H1 (cell line): ENCODE results near the gene CPSF4L. TPM values are rescaled to one million over a fixed set of nuclear protein-coding genes. Genes with fewer than 3 reads are reported as not detected.

ENCODE experiments used
- CTCF ChIA-PET: fragments of 300-600 bp; sonication (Branson Sonifier 250); formaldehyde crosslinking; loops from one replicate; lab custom pipeline; 2021; ENCODE audit not compliant: partially characterized antibody; lab: Charles Lee
- POLR2A ChIA-PET: fragments of 300-600 bp; sonication (Branson Sonifier 250); formaldehyde crosslinking; loops from one replicate; lab custom pipeline; 2021; ENCODE audit warnings: inconsistent platforms; ENCODE audit not compliant: partially characterized antibody; lab: Charles Lee
- DNase-seq, 2 experiments: peaks; one replicate each; pipeline versions ENCODE4 v3.0.0 to v3.0.0-alpha.2; 2010 to 2022; ENCODE audit warnings: low spot score in 2 of 2, low read depth in 1 of 2, mixed read lengths in 1 of 2
- FAIRE-seq: peaks from 2 replicates; lab custom pipeline; 2011; peaks lifted over from hg19 to GRCh38; lab: Jason Lieb, UNC
- H2AFZ ChIP-seq: 2 replicates; pipeline ENCODE4 v1.8.1; 2012; ENCODE audit warnings: low read length, inconsistent platforms
- H2AK5ac ChIP-seq: 2 replicates; pipeline ENCODE4 v1.6.1; 2013; ENCODE audit warnings: low read depth, low read length
- H2BK120ac ChIP-seq: replicated peaks from 2 replicates; pipeline ENCODE3; 2013; ENCODE audit warnings: low read depth, low read length, inconsistent platforms
- H2BK12ac ChIP-seq: 2 replicates; pipeline ENCODE4 v1.6.1; 2013; ENCODE audit warnings: low read depth, low read length
- H2BK15ac ChIP-seq: 2 replicates; pipeline ENCODE4 v1.6.1; 2013; ENCODE audit warnings: low read length
- H2BK20ac ChIP-seq: 2 replicates; pipeline ENCODE4 v1.6.1; 2013; ENCODE audit warnings: low read length
- H2BK5ac ChIP-seq: 2 replicates; pipeline ENCODE4 v1.6.1; 2013; ENCODE audit warnings: low read depth, low read length
- H3K14ac ChIP-seq: 2 replicates; pipeline ENCODE4 v1.6.1; 2013; ENCODE audit warnings: inconsistent platforms; ENCODE audit not compliant: insufficient read length
- H3K18ac ChIP-seq: 2 replicates; pipeline ENCODE4 v1.6.1; 2013; ENCODE audit warnings: low read length; ENCODE audit errors: extremely low read depth
- H3K23ac ChIP-seq: 2 replicates; pipeline ENCODE4 v1.6.1; 2013; ENCODE audit warnings: inconsistent platforms; ENCODE audit not compliant: insufficient read length
- H3K23me2 ChIP-seq: 2 replicates; pipeline ENCODE4 v1.6.1; 2013; ENCODE audit warnings: low read depth, low read length
- H3K27ac ChIP-seq: 2 replicates; pipeline ENCODE4 v1.6.1; 2011; ENCODE audit warnings: low read depth, low read length, inconsistent platforms
- H3K27me3 ChIP-seq, 4 experiments: replicated peaks in 1 of 4; 1 replicate in 1 of 4; 2 replicates in 3 of 4; pipeline versions ENCODE4 v1.6.1 to v1.8.1; 2011 to 2013; ENCODE audit warnings: low read length in 3 of 4, mild to moderate bottlenecking in 3 of 4, inconsistent platforms in 2 of 4, mixed read lengths in 2 of 4, moderate library complexity in 1 of 4; ENCODE audit not compliant: control insufficient read depth in 3 of 4, insufficient read depth in 3 of 4; ENCODE audit errors: extremely low read depth in 1 of 4
- H3K36me3 ChIP-seq, 4 experiments: 2 replicates each; pipeline versions ENCODE4 v1.6.1 to v1.8.1; 2011 to 2013; ENCODE audit warnings: mild to moderate bottlenecking in 4 of 4, low read length in 3 of 4, moderate library complexity in 2 of 4, control low read depth in 1 of 4, inconsistent platforms in 1 of 4; ENCODE audit not compliant: insufficient read depth in 4 of 4, control insufficient read depth in 2 of 4
- H3K4ac ChIP-seq: replicated peaks from 2 replicates; pipeline ENCODE3; 2013; ENCODE audit warnings: low read length, low read depth, mixed read lengths, inconsistent platforms; ENCODE audit not compliant: insufficient read length
- H3K4me1 ChIP-seq, 4 experiments: replicated peaks in 1 of 4; 1 replicate in 1 of 4; 2 replicates in 3 of 4; pipeline versions ENCODE4 v1.6.1 to v1.8.1; 2011 to 2013; ENCODE audit warnings: low read length in 3 of 4, inconsistent platforms in 2 of 4, mixed read lengths in 1 of 4; ENCODE audit not compliant: insufficient read depth in 4 of 4, control insufficient read depth in 3 of 4
- H3K4me2 ChIP-seq, 2 experiments: 2 replicates each; pipeline versions ENCODE4 v1.6.1 to v1.8.1; 2011 to 2013; ENCODE audit warnings: low read depth in 2 of 2, low read length in 2 of 2, control low read depth in 1 of 2, inconsistent platforms in 1 of 2, mild to moderate bottlenecking in 1 of 2; ENCODE audit not compliant: insufficient read depth in 1 of 2
- H3K4me3 ChIP-seq, 4 experiments: fragments of 200-600, 300-600 bp in 1 of 4; sonication (generic), shearing (Covaris generic), sonication (Bioruptor Twin) in 1 of 4; 2 replicates each; pipeline versions ENCODE4 v1.5.1 to v1.8.1; 2011 to 2016; ENCODE audit warnings: low read length in 4 of 4, low read depth in 3 of 4, control low read depth in 2 of 4, inconsistent platforms in 2 of 4, mild to moderate bottlenecking in 2 of 4, mixed read lengths in 1 of 4, moderate library complexity in 1 of 4; ENCODE audit not compliant: insufficient read depth in 2 of 4; ENCODE audit errors: extremely low read depth in 1 of 4
- H3K56ac ChIP-seq: replicated peaks from 2 replicates; pipeline ENCODE3; 2013; ENCODE audit warnings: low read depth, mild to moderate bottlenecking, mixed read lengths, low read length, inconsistent platforms; ENCODE audit not compliant: insufficient read length
- H3K79me1 ChIP-seq: 2 replicates; pipeline ENCODE4 v1.6.1; 2013; ENCODE audit warnings: low read depth, low read length, control low read depth
- H3K79me2 ChIP-seq, 2 experiments: 2 replicates each; pipeline versions ENCODE4 v1.6.1 to v1.8.1; 2012 to 2013; ENCODE audit warnings: low read length in 2 of 2, mild to moderate bottlenecking in 2 of 2, inconsistent platforms in 1 of 2; ENCODE audit not compliant: insufficient read depth in 2 of 2, control insufficient read depth in 1 of 2
- H3K9ac ChIP-seq, 4 experiments: replicated peaks in 1 of 4; 1 replicate in 1 of 4; 2 replicates in 3 of 4; pipeline versions ENCODE4 v1.6.1 to v1.8.1; 2011 to 2013; ENCODE audit warnings: low read depth in 3 of 4, low read length in 3 of 4, control low read depth in 2 of 4, mild to moderate bottlenecking in 2 of 4, moderate library complexity in 2 of 4, inconsistent platforms in 1 of 4; ENCODE audit errors: extremely low read depth in 1 of 4
- H3K9me3 ChIP-seq, 2 experiments: 2 replicates each; pipeline versions ENCODE4 v1.6.1 to v1.8.1; 2012 to 2013; ENCODE audit warnings: mild to moderate bottlenecking in 2 of 2, moderate library complexity in 2 of 2, control low read depth in 1 of 2, inconsistent platforms in 1 of 2, low read depth in 1 of 2, low read length in 1 of 2, mixed read lengths in 1 of 2; ENCODE audit not compliant: insufficient read depth in 2 of 2
- H4K20me1 ChIP-seq, 2 experiments: replicated peaks in 1 of 2; 2 replicates each; pipeline versions ENCODE3 to v1.8.1; 2011 to 2013; ENCODE audit warnings: inconsistent platforms in 2 of 2, low read length in 2 of 2, mild to moderate bottlenecking in 1 of 2; ENCODE audit not compliant: insufficient read depth in 2 of 2, control insufficient read depth in 1 of 2
- H4K5ac ChIP-seq: 2 replicates; pipeline ENCODE4 v1.6.1; 2013; ENCODE audit warnings: low read length, low read depth, mixed read lengths, inconsistent platforms; ENCODE audit not compliant: insufficient read length
- H4K8ac ChIP-seq: 2 replicates; pipeline ENCODE4 v1.8.0; 2013; ENCODE audit warnings: mild to moderate bottlenecking, moderate library complexity, low read length, inconsistent platforms; ENCODE audit not compliant: insufficient read depth; ENCODE audit errors: extremely low read depth
- H4K91ac ChIP-seq: replicated peaks from 2 replicates; pipeline ENCODE3; 2013; ENCODE audit warnings: low read length, mixed read lengths, inconsistent platforms; ENCODE audit not compliant: insufficient read length
- CHD2 ChIP-seq: IDR thresholded peaks from 2 replicates; pipeline ENCODE4 v1.6.1; 2012; ENCODE audit warnings: low read length, improper control_type of control experiment
- CTCF ChIP-seq, 3 experiments: IDR thresholded peaks; 1 replicate in 2 of 3; 2 replicates in 1 of 3; pipeline versions ENCODE4 v1.5.1 to v1.6.1; 2011; ENCODE audit warnings: low read length in 3 of 3, mild to moderate bottlenecking in 3 of 3, inconsistent platforms in 2 of 3, low read depth in 1 of 3, moderate library complexity in 1 of 3; ENCODE audit not compliant: insufficient read depth in 1 of 3; ENCODE audit errors: control extremely low read depth in 1 of 3
- JUN ChIP-seq: IDR thresholded peaks from 2 replicates; pipeline ENCODE4 v1.6.1; 2011; ENCODE audit warnings: low read depth, mild to moderate bottlenecking, improper control_type of control experiment, low read length
- JUND ChIP-seq: IDR thresholded peaks from 2 replicates; pipeline ENCODE4 v1.6.1; 2011; ENCODE audit warnings: mild to moderate bottlenecking, improper control_type of control experiment, low read length
- NANOG ChIP-seq: IDR thresholded peaks from 2 replicates; pipeline ENCODE4 v1.6.1; 2011; ENCODE audit warnings: low read length, low read depth, mild to moderate bottlenecking, inconsistent platforms; ENCODE audit not compliant: insufficient read depth, poor library complexity, severe bottlenecking
- RBBP5 ChIP-seq: IDR thresholded peaks from 2 replicates; pipeline ENCODE4 v1.7.1; 2012; ENCODE audit warnings: low read depth, mild to moderate bottlenecking, inconsistent platforms, low read length, moderate library complexity, borderline replicate concordance
- SRF ChIP-seq: IDR thresholded peaks from 2 replicates; pipeline ENCODE4 v1.6.1; 2011; ENCODE audit warnings: mild to moderate bottlenecking, low read depth, low read length, moderate library complexity
- TAF7 ChIP-seq: optimal IDR thresholded peaks from 2 replicates; pipeline ENCODE3; 2011; ENCODE audit warnings: low read depth, mild to moderate bottlenecking, inconsistent platforms, low read length, moderate library complexity, borderline replicate concordance
- WGBS, 2 experiments: shearing (Covaris generic) in 1 of 2; methylation state at CpG; one replicate each; pipeline versions ENCODE4 v1.1.6 to v1.1.7; 2013 to 2015; ENCODE audit warnings: low lambda C conversion rate in 2 of 2, mixed read lengths in 2 of 2, inconsistent platforms in 1 of 2, low coverage in 1 of 2, missing lambda C conversion rate in 1 of 2; ENCODE audit not compliant: insufficient replicate concordance in 2 of 2, insufficient coverage in 1 of 2, insufficient read length in 1 of 2; ENCODE audit errors: extremely low coverage in 1 of 2, missing lambda C conversion rate in 1 of 2; 5-methylcytosine and 5-hydroxymethylcytosine counted together
- polyA plus RNA-seq, 7 experiments: library from polyadenylated mRNA; depleted of rRNA in 3 of 7; stranded (reverse) in 5 of 7; unstranded in 2 of 7; fragments of >200 nt in 5 of 7; fragments of 200-250 nt in 2 of 7; gene quantifications; 1 replicate in 5 of 7; 2 replicates in 1 of 7; 4 replicates in 1 of 7; pipeline versions ENCODE4 v1.2.1 to v1.2.3, GENCODE V29; 2011 to 2013; ENCODE audit warnings: missing spikeins in 2 of 7, mixed read lengths in 2 of 7
- total RNA-seq: library from RNA; stranded (reverse); fragmentation: NEBNext Ultra II Directional; extraction: Animal tissue kit (Norgen Biotek cat#: 25700); gene quantifications from 2 replicates; pipeline ENCODE4 v1.2.1, GENCODE V29; 2021

The CPSF4L gene
- total and polyA plus RNA-seq, 2 of the 8 experiments (the other 6 are each of a cell fraction or from before 2014, with no cell fraction given), result not detected

- Histone ChIP-seq H2AFZ (no peak overlapping the region), H4K8ac (peak overlapping the region; percentile 73; the same call in 1 of the 2 replicates), H3K9ac (peak overlapping the region; percentile 67 to 90 (median 73)), H3K9me3 (no peaks in the 10 kb centered on the region), H2BK120ac (no peak overlapping the region), H3K23ac (no peak overlapping the region), H3K4me3 (peak overlapping the region; percentile 90 to 94 (median 92)), H3K14ac (no peak overlapping the region), H2AK5ac (no peak overlapping the region), H3K23me2 (peaks cover 6% of the 10 kb centered on the region), H4K5ac (peak overlapping the region; percentile 79), H3K36me3 (peaks cover 8 to 19% (median 15%) of the 10 kb centered on the region in 4 experiments; a peak in 6 of 8 replicates), H3K56ac (peak overlapping the region; percentile 83), H3K4me2 (peak overlapping the region; percentile 91 to 99), H3K18ac (peak overlapping the region; percentile 15; the same call in 1 of the 2 replicates), H3K27me3 (no peaks in the 10 kb centered on the region), H2BK20ac (no peak overlapping the region), H3K4me1 (peaks cover 0 to 9% (median 4%) of the 10 kb centered on the region in 4 experiments; a peak in 5 of 7 replicates), H4K20me1 (peaks cover 2 to 7% of the 10 kb centered on the region in 2 experiments), H2BK5ac (peak overlapping the region; percentile 82; the same call in 1 of the 2 replicates), H2BK15ac (no peak overlapping the region), H3K4ac (no peak overlapping the region), H3K79me2 (peaks cover 10 to 65% of the 10 kb centered on the region in 2 experiments), H2BK12ac (no peak overlapping the region), H3K79me1 (peaks cover 4% of the 10 kb centered on the region; the same call in 1 of the 2 replicates), H4K91ac (peak overlapping the region; percentile 38), H3K27ac (peak overlapping the region; percentile 74)
- ChIA-PET POLR2A (interaction anchor here (0.6 to 2.5 kb wide), 22 partner anchors 9 to 129 kb away, joined by 3 to 18 read pairs (median 5); partner anchors contain the start of genes COG1 and SSTR2), CTCF (interaction anchor here (1.0 to 2.8 kb wide), 10 partner anchors 16 to 508 kb away, joined by 3 to 10 read pairs (median 4); partner anchors contain the start of genes CDC42EP4 and COG1)
- WGBS, 2 experiments, result 1% methylated on average over 28 of the region's 63 CpGs; no CpG with 5 or more reads in 1 of the 2 experiments
- no peak for FAIRE-seq
- peak; percentile 93 to 99 for DNase-seq
- TF ChIP-seq CTCF (IDR thresholded peaks at IDR 0.05; ENCODE audit: control extremely low read depth in 1 of 3, insufficient read depth in 1 of 3, low read depth in 1 of 3, low read length in 3 of 3) (peak in 2 of 3 experiments; percentile 15 to 24; a peak in 1 of 4 replicates), CHD2 (0 out of 2 replicates have a peak, but pooled peaks have one; percentile 18), SRF (no peak), JUN (no peak), JUND (peak; percentile 72), RBBP5 (peak; percentile 65), NANOG (no peak), TAF7 (no peak)
Measured at GRCh38 chr17:73231841-73232586, 29.7 kb downstream of the CPSF4L start.
